GM12892 (cell line): ENCODE data around the gene CDK2AP2.

Source experiments
- POLR2A ChIP-seq: IDR thresholded peaks from 2 replicates; pipeline ENCODE4 v1.6.1; 2011; ENCODE audit warnings: low read depth, low read length, control low read depth
- POLR2AphosphoS5 ChIP-seq: IDR thresholded peaks from 2 replicates; pipeline ENCODE4 v1.6.1; 2011; ENCODE audit warnings: low read depth, low read length, control low read depth

DNA sequence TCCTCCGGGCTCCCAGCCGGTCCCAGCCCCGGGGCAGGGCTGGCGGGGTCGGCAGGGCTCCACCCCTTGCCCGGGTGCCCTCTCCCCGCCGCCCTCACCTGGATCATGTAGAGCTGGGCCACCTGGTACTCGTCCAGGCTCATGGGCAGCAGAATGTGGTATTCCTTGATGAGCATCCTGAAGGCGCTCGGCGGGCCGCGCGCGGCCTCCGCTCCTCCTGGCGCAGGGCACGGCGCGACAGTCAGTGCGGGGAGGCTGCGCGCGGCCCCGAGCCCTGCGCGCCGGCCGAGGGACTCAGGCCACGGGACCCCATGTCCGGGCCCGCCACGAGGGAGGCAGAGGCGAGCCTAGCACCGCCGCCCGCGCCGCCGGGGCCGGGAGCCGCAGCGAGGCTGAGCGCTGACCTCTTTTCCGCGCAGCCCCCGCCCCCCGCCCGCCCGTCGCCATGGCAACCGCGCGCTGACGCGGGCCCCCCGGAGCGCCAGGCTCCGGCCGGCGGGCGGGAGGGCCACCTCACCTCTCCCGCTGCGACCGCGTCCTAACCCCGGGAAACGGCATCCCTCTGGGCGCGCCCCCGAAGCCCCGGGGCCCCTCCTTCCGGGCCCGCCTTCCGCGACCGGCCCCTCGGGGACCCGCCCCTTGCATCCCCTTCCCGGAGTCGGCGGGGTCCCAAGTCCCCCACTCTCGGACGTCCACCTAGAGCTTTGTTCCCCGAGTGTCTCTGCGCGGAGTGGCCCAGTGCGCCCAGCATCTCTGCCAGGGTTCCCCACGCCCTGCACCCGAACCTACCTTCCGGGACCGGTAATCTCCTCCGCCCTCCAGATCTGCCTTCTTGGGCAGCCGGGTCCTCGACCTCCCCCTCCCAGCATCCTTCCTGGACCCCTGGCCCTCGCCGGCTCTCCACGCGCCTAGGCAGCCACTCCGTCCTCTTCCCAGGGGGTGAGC is 3.7 kb downstream of the CDK2AP2 start:
- TF ChIP-seq POLR2A = no peak
- no peak for TF ChIP-seq POLR2AphosphoS5
